Activated T-cell treated with anti-CD3 and anti-CD28 coated beads, Interleukin-2, amount 50 U/mL, for 4 hours (primary cell): ENCODE measurements around the gene DRAP1. TPM values are rescaled to one million over a fixed set of nuclear protein-coding genes. Genes with fewer than 3 reads are reported as not detected.
A peak's percentile ranks its signal among the peaks of the same experiment; 100 is the strongest.

ENCODE experiments used
- ATAC-seq, 2 donors: fragments of 200-7000 bp; cut with Tn5 transposase; one replicate each; pipeline ENCODE4 v1.10.0; 2021
- DNase-seq: peaks from one replicate; pipeline ENCODE4 v3.0.0-alpha.2; 2020
- H3K27me3 Mint-ChIP-seq: one replicate; pipeline ENCODE4 v1.8.0; 2021; ENCODE audit warnings: low read depth, mixed read lengths
- H3K36me3 Mint-ChIP-seq: one replicate; pipeline ENCODE4 v1.8.0; 2022; ENCODE audit warnings: mixed read lengths; ENCODE audit not compliant: insufficient read depth
- H3K4me1 Mint-ChIP-seq: one replicate; pipeline ENCODE4 v1.8.0; 2021; ENCODE audit warnings: low read depth, mixed read lengths
- H3K4me3 Mint-ChIP-seq: one replicate; pipeline ENCODE4 v1.8.0; 2021; ENCODE audit warnings: mild to moderate bottlenecking, moderate library complexity, mixed read lengths
- H3K9me3 Mint-ChIP-seq: one replicate; pipeline ENCODE4 v1.8.0; 2021; ENCODE audit warnings: mixed read lengths
- total RNA-seq, 3 donors: library from RNA; stranded (reverse); gene quantifications; one replicate each; pipeline ENCODE4 v1.2.1, GENCODE V29; 2021

DRAP1 gene
- total RNA-seq, 3 donors from 2014 or later: 96.1 to 118 (median 106) TPM

DNA sequence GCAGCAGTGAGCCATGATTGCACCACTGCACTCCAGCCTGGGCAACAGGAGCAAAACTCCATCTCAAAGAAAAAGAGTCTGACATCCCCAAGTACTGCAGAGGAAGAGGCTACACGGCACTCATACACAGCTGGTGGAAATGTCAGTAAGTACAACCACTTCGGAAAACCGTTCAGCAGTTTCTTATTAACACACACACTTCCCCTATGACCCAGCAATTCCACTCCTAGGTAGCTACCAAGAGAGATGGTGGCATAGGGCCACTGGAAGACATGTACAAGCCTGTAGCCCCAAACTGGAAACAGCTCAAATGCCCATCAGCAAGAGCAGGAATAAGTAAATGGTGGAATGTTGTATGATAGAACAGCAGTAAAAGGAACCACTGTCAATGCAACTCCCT is 3.3 kb downstream of the DRAP1 start:
- peaks cover 31% of the 10 kb centered on the region for H3K4me1 Mint-ChIP-seq
- ATAC-seq: no peak
- no peaks in the 10 kb centered on the region for H3K9me3 Mint-ChIP-seq
- no peaks in the 10 kb centered on the region for H3K27me3 Mint-ChIP-seq
- peak overlapping the region; percentile 19 for H3K4me3 Mint-ChIP-seq
- no peak for DNase-seq
- peaks cover 8% of the 10 kb centered on the region for H3K36me3 Mint-ChIP-seq

DNA sequence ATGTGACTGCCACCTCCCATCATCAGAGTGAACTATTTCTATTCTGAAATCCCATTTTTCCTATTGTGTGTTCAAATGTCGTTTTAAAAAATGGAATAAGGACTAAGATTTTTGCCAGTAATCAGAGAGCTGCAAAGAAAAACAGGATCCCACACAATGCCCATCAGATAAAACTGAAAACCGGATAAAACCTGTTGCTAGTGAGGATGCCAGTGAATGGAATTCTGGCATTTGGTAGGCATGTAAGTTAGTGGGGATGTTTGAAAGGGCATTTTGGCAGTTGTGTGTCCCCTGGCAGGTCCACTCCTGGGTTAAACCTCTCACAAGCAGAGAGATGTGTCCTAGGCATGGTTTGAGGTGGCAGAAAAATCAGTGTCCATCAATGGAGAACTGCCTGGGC is 6.2 kb downstream of the DRAP1 start:
- H3K27me3 Mint-ChIP-seq: no peaks in the 10 kb centered on the region

GRCh38 chr11:65927904-65928397 is 8.7 kb downstream of the DRAP1 start:
- H3K4me1 Mint-ChIP-seq: peaks cover 33% of the 10 kb centered on the region
- DNase-seq: peak; percentile 67
- ATAC-seq: peak; percentile 93
- no peaks in the 10 kb centered on the region for H3K9me3 Mint-ChIP-seq
- H3K36me3 Mint-ChIP-seq: peaks cover 2% of the 10 kb centered on the region
- H3K27me3 Mint-ChIP-seq: no peaks in the 10 kb centered on the region
- peak overlapping the region; percentile 49 for H3K4me3 Mint-ChIP-seq

More for the DNA sequence above, 6.2 kb downstream of the DRAP1 start:
- H3K9me3 Mint-ChIP-seq: no peaks in the 10 kb centered on the region
- H3K4me1 Mint-ChIP-seq: peaks cover 39% of the 10 kb centered on the region
- H3K36me3 Mint-ChIP-seq: peaks cover 8% of the 10 kb centered on the region
- no peak overlapping the region for H3K4me3 Mint-ChIP-seq
- no peak for ATAC-seq
- DNase-seq: no peak

- Mint-ChIP-seq H3K9me3 (no peaks in the 10 kb centered on the region), H3K4me1 (peaks cover 33% of the 10 kb centered on the region), H3K27me3 (no peaks in the 10 kb centered on the region), H3K4me3 (peak overlapping the region; percentile 49), H3K36me3 (no peaks in the 10 kb centered on the region)
- DNase-seq (no peak), ATAC-seq (no peak)
These were observed 9.4 kb downstream of the DRAP1 start for GRCh38 chr11:65928667-65929066.

- no peak overlapping the region for H3K4me3 Mint-ChIP-seq
- DNase-seq (no peak), ATAC-seq (no peak)
These were observed 12.7 kb downstream of the DRAP1 start for GRCh38 chr11:65931773-65932557.

GRCh38 chr11:65932558-65932919 is 13.3 kb downstream of the DRAP1 start:
- H3K9me3 Mint-ChIP-seq: no peaks in the 10 kb centered on the region
- no peaks in the 10 kb centered on the region for H3K27me3 Mint-ChIP-seq
- H3K4me1 Mint-ChIP-seq: peaks cover 25% of the 10 kb centered on the region
- no peak overlapping the region for H3K4me3 Mint-ChIP-seq
- no peaks in the 10 kb centered on the region for H3K36me3 Mint-ChIP-seq
- DNase-seq: no peak
- ATAC-seq: no peak

More at GRCh38 chr11:65931773-65932557, 12.7 kb downstream of the DRAP1 start:
- Mint-ChIP-seq H3K9me3 (no peaks in the 10 kb centered on the region), H3K27me3 (no peaks in the 10 kb centered on the region), H3K4me1 (peaks cover 31% of the 10 kb centered on the region), H3K36me3 (no peaks in the 10 kb centered on the region)

GRCh38 chr11:65934014-65934413 is 14.8 kb downstream of the DRAP1 start:
- H3K36me3 Mint-ChIP-seq: no peaks in the 10 kb centered on the region
- H3K9me3 Mint-ChIP-seq: no peaks in the 10 kb centered on the region
- no peaks in the 10 kb centered on the region for H3K27me3 Mint-ChIP-seq
- H3K4me1 Mint-ChIP-seq: peaks cover 11% of the 10 kb centered on the region
- ATAC-seq (no peak), DNase-seq (no peak)
- no peak overlapping the region for H3K4me3 Mint-ChIP-seq

- Mint-ChIP-seq H3K36me3 (no peaks in the 10 kb centered on the region), H3K27me3 (no peaks in the 10 kb centered on the region), H3K4me1 (peaks cover 5% of the 10 kb centered on the region), H3K4me3 (no peak overlapping the region), H3K9me3 (no peaks in the 10 kb centered on the region)
- no peak for DNase-seq
- no peak for ATAC-seq
These were observed 18.5 kb downstream of the DRAP1 start for GRCh38 chr11:65937766-65938165.

DNA sequence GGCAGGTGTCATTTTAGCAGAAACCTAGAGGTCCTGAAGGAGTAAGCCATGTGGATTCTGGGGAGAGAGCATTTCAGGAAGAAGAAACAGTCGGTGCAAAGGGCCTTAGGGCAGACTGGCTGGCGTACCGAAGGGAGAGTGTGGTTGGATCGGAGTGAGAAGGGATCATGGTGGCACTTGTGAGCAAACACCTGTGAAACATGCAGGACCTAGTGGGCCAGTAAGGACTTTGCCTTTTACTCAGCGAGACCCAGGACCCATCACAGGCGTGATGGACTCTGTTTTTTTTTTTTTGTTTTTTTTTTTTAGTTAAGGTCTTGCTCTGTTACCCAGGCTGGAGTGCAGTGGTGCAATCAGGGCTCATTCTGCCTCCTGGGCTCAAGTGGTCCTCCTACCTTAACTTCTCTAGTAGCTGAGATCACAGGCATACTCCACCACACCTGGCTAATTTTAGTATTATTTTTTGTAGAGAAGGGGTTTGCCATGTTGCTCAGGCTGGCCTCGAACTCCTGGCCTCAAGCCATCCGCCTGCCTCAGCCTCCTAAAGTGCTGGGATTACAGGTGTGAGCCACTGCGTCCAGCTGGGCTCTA is 22.6 kb downstream of the DRAP1 start:
- H3K9me3 Mint-ChIP-seq: no peaks in the 10 kb centered on the region
- ATAC-seq (no peak), DNase-seq (no peak)
- H3K4me1 Mint-ChIP-seq: peaks cover 5% of the 10 kb centered on the region
- H3K27me3 Mint-ChIP-seq: no peaks in the 10 kb centered on the region
- H3K4me3 Mint-ChIP-seq: no peak overlapping the region
- no peaks in the 10 kb centered on the region for H3K36me3 Mint-ChIP-seq

GRCh38 chr11:65942531-65942930 is 23.3 kb downstream of the DRAP1 start:
- DNase-seq: no peak
- H3K36me3 Mint-ChIP-seq: no peaks in the 10 kb centered on the region
- H3K27me3 Mint-ChIP-seq: no peaks in the 10 kb centered on the region
- no peaks in the 10 kb centered on the region for H3K9me3 Mint-ChIP-seq
- peaks cover 5% of the 10 kb centered on the region for H3K4me1 Mint-ChIP-seq
- ATAC-seq: no peak
- H3K4me3 Mint-ChIP-seq: no peak overlapping the region

GRCh38 chr11:65944191-65944590 is 25.0 kb downstream of the DRAP1 start:
- Mint-ChIP-seq H3K4me1 (peaks cover 5% of the 10 kb centered on the region), H3K4me3 (no peak overlapping the region), H3K9me3 (no peaks in the 10 kb centered on the region), H3K36me3 (no peaks in the 10 kb centered on the region), H3K27me3 (no peaks in the 10 kb centered on the region)
- DNase-seq: no peak
- no peak for ATAC-seq

- no peak for DNase-seq
- no peaks in the 10 kb centered on the region for H3K36me3 Mint-ChIP-seq
- no peaks in the 10 kb centered on the region for H3K27me3 Mint-ChIP-seq
- no peaks in the 10 kb centered on the region for H3K9me3 Mint-ChIP-seq
- ATAC-seq: no peak
- peaks cover 5% of the 10 kb centered on the region for H3K4me1 Mint-ChIP-seq
- no peak overlapping the region for H3K4me3 Mint-ChIP-seq
These were observed 25.5 kb downstream of the DRAP1 start for GRCh38 chr11:65944767-65945166.

DNA sequence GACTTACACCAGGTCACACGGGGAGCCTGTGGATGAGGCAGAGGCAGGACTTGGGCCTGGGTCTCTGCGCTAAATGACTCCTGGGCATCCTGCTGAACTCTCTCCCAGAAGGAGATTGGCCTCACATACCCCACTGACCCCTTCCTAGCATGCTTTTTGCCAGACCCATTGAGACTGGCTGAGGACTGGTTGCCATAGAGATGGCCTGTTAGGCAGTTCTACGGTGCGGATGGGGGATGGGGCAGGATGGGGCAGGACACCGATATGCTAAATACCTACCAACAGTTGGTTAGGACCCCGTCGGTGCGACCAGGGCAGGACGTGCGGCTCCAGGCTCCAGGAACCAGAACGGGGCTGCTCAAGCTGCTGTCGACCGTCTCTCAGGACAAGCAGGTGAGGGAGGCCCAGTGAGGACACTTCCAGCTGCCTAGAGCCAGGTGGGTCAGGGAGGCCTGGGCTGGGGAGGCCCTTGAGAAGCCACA is 26.2 kb downstream of the DRAP1 start, which contains the start of gene TSGA10IP:
Gene TSGA10IP, plus strand, starts transcription at position 51 of the 482 bp plus-strand sequence. Its CDS starts 196 bp downstream, at position 247.
- H3K9me3 Mint-ChIP-seq: no peaks in the 10 kb centered on the region
- no peaks in the 10 kb centered on the region for H3K27me3 Mint-ChIP-seq
- H3K36me3 Mint-ChIP-seq: no peaks in the 10 kb centered on the region
- H3K4me3 Mint-ChIP-seq: no peak within 1 kb of the TSS
- no peak for ATAC-seq
- H3K4me1 Mint-ChIP-seq: peaks cover 5% of the 10 kb centered on the region
- no peak for DNase-seq

DNA sequence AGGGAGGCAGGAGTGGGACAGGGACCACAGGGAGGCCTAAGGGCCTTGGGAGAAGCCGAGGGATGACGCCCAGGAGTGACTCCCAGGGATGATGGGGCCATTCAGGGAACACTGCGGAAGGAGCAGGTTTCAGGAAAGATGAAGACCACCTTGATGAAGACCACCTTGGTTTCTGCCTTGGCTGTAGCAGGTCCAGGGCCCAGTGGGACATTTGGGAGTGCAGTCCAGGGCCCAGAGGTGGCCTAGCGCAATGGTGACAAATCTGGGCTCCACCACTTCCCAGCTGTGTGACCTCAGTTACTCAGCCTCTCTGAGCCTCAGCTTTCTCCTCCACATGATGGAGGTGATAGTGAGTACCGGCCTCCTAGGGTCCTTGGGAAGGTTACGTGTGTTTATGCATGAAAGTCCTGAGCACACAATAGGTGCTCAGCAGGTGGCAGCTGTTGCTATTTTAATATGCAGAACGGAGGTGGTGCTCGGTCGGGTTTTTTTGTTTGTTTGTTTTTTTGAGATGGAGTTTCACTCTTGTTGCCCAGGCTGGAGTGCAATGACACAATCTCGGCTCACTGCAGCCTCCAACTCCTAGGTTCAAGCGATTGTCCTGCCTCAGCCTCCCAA is 26.8 kb downstream of the DRAP1 start:
- H3K9me3 Mint-ChIP-seq: no peaks in the 10 kb centered on the region
- no peaks in the 10 kb centered on the region for H3K27me3 Mint-ChIP-seq
- DNase-seq (no peak), ATAC-seq (no peak)
- H3K36me3 Mint-ChIP-seq: no peaks in the 10 kb centered on the region
- no peak overlapping the region for H3K4me3 Mint-ChIP-seq
- peaks cover 5% of the 10 kb centered on the region for H3K4me1 Mint-ChIP-seq
